ENCODE data around the gene STAMBPL1. TPM values are rescaled to one million over a fixed set of nuclear protein-coding genes. Genes with fewer than 3 reads are reported as not detected.

Gene STAMBPL1
- total and polyA plus RNA-seq, 2 donors (not counting 3 experiments of a cell fraction or from before 2014, with no cell fraction given): 0.70 to 1.8 TPM

- FAIRE-seq (no peak), DNase-seq (ENCODE audit: low read depth, low spot score) (no peak)
- no TSS peak for BruUV-seq (replicated peaks)
- Histone ChIP-seq H3K9ac (replicated peaks; ENCODE audit: extremely low read depth, insufficient read depth, low read length) (no peak overlapping the region), H3K27ac (ENCODE audit: insufficient read depth, low read depth, low read length) (no peak overlapping the region), H3K4me3 (replicated peaks in 1 of 3; ENCODE audit: insufficient read depth in 1 of 3, low read depth in 1 of 3, low read length in 3 of 3) (no peak overlapping the region), H3K79me2 (ENCODE audit: control insufficient read depth, insufficient read depth, low read length) (no peaks in the 10 kb centered on the region), H3K27me3 (ENCODE audit: control insufficient read depth in 2 of 2, insufficient read depth in 2 of 2, low read length in 2 of 2) (no peaks in the 10 kb centered on the region), H3K4me2 (ENCODE audit: insufficient read depth, low read length) (no peak overlapping the region), H4K20me1 (replicated peaks; ENCODE audit: control insufficient read depth, extremely low read depth, insufficient read depth, low read length) (no peaks in the 10 kb centered on the region), H3K9me1 (replicated peaks; ENCODE audit: control insufficient read depth, extremely low read depth, insufficient read depth, low read length) (no peaks in the 10 kb centered on the region), H3K9me3 (replicated peaks; ENCODE audit: control insufficient read depth, insufficient read depth, low read length) (no peaks in the 10 kb centered on the region), H2AFZ (ENCODE audit: low read depth, low read length) (no peak overlapping the region), H3K36me3 (ENCODE audit: control insufficient read depth in 2 of 2, extremely low read depth in 1 of 2, insufficient read depth in 2 of 2, low read length in 2 of 2) (no peaks in the 10 kb centered on the region), H3K4me1 (ENCODE audit: control insufficient read depth, extremely low read depth, insufficient read depth, low read length) (peaks cover 18% of the 10 kb centered on the region)
- dilution Hi-C loops (cut with MboI; ENCODE audit: extremely low pct_ligation_motif_present, low sequenced_read_pairs) (no loop called here), intact Hi-C loops (cut with micrococcal nuclease) (loop anchor here (10.0 kb wide), 2 partner anchors 732 to 1932 kb away; partner anchors contain the start of genes MMRN2 and SNCG)
- CTCF ChIA-PET: interaction anchor here (1.7 kb wide), 1 partner anchor 15 kb away, joined by 8 read pairs; no protein-coding TSS in a partner anchor
- POLR2A ChIA-PET: no interaction called here
- TF ChIP-seq EZH2 (IDR thresholded peaks at IDR 0.05; ENCODE audit: borderline replicate concordance, low read depth, low read length, severe bottlenecking) (no peak), GATA2 (IDR thresholded peaks at IDR 0.05; ENCODE audit: insufficient read depth, insufficient read length, low read depth, low read length) (no peak), FOS (IDR thresholded peaks at IDR 0.05; ENCODE audit: borderline replicate concordance, insufficient read depth, low read length) (no peak), POLR2AphosphoS5 (IDR thresholded peaks at IDR 0.05; ENCODE audit: insufficient read depth, low read depth, low read length) (no peak), MAX (IDR thresholded peaks at IDR 0.05; ENCODE audit: insufficient read depth, insufficient read length) (no peak), JUN (IDR thresholded peaks at IDR 0.05; ENCODE audit: borderline replicate concordance, insufficient read depth, insufficient read length, low read depth) (no peak), POLR2A (IDR thresholded peaks at IDR 0.05; ENCODE audit: low read depth, low read length) (no peak), CTCF (IDR thresholded peaks at IDR 0.05; ENCODE audit: extremely low read depth in 1 of 2, insufficient read depth in 1 of 2, low read depth in 1 of 2, low read length in 2 of 2) (no peak), MYC (IDR thresholded peaks at IDR 0.05; ENCODE audit: low read depth, low read length) (no peak)
Measured at GRCh38 chr10:88886557-88886956, 6.5 kb downstream of the STAMBPL1 start.

Measured in endothelial cell of umbilical vein (primary cell).